SK-N-MC (cell line): Measurements from ENCODE around the gene TMPRSS11D.

Source experiments
- EZH2 ChIP-seq: fragments of 200-600 bp; sonication (generic); IDR thresholded peaks from one replicate; pipeline ENCODE4 v1.6.1; 2017; ENCODE audit warnings: antibody characterized with exemption
- POLR2AphosphoS5 ChIP-seq: IDR thresholded peaks from 2 replicates; pipeline ENCODE4 v1.6.1; 2012; ENCODE audit warnings: mild to moderate bottlenecking, low read depth, low read length, borderline replicate concordance

DNA sequence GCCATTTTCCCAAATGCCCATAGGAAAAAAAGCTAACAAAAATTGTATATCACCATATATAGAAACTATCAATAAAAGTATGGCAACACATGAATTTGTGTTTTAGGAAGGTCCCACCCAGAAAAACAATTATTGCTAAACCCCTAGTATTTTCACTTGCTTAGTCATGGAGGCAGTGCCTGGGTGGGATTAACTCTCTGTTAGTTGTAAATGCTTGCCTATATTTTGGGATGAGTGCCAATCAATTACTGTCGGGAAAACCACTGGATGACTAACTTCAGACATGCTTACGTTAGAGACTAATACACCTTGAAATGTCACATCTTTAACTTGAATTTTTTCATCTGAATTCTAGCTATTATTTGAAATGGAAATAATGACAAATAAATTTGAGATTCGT, 45.6 kb upstream of the TMPRSS11D start:
- TF ChIP-seq POLR2AphosphoS5 (no peak), EZH2 (no peak)
